ENCODE results near the gene MAPKAPK2.

MAPKAPK2 gene

DNA sequence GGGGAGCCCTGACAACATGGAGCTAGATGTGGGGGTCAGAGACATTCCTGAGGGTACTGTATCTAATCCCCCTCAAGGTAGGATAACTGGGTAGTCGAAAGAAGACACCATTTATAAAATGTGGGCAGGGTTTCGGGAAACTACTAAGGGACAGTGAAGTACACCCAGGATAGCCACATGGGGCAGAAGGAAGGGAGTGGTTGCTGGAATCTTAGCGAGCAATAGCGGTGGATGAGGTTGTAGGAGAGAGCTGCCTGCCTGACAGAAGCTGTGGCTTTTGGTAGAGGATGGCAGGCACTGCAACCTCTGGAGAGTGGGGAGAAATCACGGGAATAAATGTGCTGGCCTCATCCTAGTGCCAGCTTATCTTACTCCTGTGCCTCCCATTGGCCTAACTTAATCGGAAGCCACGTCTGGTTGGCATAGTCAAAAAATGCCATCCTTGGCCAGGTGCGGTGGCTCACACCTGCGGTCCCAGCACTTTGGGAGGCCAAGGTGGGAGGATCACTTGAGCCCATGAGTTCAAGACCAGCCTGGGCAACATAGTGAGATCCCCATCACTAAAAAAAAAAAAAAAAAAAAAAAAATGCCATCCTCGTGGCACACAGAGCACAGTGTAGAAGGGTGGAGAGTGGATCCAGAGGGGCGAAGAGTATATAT, 23.4 kb upstream of the MAPKAPK2 start:
- DNase-seq (ENCODE audit: low read depth): no peak

DNA sequence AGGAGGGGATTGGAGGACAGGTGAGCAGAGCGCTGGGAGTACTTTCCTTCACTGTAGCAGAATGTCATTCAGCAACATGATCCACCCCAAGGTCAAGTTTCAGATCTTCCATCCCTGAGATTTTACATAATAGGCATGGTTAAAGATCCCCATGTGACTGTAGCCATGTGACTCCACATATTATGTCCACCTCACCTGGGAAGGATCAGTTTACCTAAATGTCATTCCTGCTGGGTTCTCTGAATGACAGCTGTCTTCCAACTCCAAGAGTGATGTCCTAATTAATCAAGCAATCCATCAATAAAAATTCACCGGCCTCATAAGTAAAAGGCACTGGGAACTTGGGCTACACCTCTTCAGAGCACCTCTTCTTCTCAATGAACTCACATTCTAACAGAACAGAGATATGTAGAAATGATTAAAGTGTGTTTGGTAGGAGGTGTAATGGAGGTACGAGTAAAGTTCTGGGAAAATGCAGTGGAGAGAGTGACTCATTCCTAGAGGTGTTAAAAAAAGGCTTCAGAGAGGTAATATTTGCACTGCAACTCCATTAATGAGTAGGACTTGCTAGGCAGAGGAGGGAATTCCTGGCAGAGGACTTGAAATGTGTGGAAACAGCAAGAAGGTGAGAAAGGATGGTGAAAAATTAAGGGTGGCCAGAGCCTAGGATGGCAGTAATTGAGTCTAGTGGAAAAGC, 22.2 kb upstream of the MAPKAPK2 start:
- DNase-seq (ENCODE audit: low read depth): no peak

DNA sequence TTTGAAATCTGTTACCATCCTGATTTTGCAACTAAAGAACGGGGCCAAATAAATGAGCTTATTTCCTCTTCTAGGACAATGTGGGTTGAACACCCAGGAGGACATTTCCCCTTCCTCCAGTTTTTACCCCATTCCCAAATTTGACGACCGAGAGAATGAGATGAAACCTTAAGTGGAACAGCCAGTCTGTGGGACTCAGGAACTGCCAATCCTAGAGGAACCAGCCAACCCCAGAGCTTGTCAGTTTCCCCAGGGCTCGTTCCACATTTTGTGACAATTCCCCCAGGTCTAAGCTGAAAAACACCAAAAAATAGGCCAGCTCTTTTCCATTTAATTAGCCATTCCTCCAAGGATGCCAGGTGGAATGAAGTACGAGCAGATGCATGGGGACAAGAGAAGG, 21.3 kb upstream of the MAPKAPK2 start:
- DNase-seq (ENCODE audit: low read depth): no peak

DNA sequence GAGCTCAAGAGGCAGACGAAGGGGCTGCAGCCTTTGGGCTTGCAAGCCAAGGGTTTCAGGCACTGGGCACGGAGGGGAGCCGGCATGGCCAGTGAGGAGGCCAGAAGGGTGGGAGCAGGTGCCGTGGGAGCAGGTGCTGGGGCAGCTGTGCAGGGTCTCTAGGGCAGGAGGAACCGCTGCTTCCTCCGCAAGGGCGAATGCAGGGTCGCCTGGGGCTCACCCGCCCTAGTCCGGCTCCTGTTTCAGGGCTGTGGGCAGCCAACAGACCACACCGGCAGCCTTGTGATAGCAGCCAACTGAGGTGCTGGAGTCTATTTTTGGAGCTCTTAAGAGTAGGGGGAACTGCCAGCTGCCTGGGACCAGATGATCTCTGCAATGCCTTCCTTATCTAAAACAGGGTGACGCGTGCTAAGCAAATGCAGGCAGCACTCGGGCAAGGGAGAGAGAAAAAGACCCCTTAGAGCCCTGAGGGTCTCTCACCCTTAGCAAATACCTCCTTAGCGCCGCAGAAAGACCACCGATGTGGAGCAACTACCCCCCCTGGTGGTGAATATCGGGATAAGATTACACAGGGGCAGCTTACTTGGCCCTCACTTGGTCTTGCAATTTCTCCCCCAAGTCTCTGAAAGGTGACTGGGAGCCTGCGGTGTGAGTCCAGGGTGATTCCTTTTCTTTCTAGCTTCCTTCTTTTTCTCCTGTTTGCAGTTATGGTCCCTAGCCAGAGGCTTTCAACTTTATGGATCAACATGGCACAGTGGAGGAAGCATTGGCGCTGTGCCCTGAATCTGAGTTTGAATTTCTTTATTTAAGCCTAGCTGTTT, 20.7 kb upstream of the MAPKAPK2 start:
- DNase-seq (ENCODE audit: low read depth): peak; percentile 44

DNA sequence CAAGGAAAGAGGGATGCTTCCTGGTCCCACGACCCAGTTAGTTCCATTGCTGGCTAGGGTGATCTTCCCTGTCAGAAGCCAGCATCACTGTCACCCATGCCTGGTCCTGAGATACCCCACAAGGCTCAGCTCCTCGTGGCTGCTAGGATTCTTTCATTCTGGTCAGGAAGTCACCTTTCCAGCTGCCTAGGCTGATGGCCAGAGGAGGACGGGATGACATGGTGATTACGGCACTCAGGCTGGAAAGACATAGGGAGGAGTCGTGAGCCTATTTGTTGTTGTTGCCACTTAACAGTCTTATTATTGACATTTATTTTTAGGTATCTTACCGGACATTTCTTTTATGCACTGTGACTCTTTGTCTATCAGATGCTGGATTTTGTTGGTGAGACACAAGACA, 20.0 kb upstream of the MAPKAPK2 start:
- no peak for DNase-seq (ENCODE audit: low read depth)

DNA sequence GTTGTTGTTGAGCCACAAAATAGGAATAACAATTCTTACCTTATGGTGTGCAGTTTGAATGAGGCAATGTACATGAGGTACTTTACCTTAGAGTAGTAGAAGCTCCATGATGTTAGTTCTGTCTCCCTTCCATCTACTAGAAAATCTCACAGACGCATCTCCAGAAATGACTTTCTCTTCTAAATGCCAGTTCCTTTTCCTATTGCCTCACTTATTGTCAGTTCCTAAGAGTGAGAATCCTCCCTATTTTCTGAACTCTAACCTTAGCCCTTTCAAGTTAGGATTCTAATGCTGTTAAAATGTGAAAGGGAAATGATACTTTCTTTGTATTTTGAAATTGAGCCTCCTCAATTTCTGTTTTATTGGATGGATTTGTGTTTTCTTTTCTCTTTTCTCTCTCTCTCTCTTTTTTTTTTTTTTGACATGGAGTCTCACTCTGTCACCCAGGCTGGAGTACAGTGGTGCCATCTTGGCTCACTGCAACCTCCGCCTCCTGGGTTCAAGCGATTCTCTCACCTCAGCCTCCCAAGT, 18.6 kb upstream of the MAPKAPK2 start:
- DNase-seq (ENCODE audit: low read depth): no peak

DNA sequence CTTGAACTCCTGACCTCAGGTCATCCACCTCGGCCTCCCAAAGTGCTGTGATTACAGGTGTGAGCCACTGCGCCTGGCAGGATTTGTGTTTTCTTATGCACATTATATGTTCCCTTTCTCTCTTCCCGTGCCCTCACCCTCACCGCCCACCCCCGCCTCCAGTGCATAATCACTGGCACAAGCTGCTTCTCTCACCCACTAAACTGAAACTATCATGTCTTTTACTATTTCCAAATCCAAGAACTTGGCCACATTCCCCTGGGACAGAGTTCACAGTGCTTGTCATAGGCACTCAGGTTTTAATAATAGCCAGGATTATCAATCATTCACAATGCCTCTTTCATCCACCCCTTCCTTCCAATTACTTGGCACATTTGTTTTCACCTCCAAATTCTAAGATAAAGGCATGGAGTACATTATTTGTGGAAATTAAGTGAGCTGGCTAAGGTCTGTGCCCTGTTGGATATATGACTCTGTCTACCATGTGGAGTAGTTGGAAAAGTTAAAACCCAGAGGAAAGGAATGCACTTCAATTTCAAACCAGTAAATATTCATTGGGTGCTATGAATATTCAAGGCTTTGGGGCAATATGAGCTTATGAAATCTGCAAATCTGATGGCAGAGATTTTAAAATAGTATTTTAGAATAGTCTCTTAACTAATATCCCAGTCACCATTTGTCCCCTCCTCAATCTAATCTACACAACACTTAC, 17.6 kb upstream of the MAPKAPK2 start:
- DNase-seq (ENCODE audit: low read depth): no peak

DNA sequence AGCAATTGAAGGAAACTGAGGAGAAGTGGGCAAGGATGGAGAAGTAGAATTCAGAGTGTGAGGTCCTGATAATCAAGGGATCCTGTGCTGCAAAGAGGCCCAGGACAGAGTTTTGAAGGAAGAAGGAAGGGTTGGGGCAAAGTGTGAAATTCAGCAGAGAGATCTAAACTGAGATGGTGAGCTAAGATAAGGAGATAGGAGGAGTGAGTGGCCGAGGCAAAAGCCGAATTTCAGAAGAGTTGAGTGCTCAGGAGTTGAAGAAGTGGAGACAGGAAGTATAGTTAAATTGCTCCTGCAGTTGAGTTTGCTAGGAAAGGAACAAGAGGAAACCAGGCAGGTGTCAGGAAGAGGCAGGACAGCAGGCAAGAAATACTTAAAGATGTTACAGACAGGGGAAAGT, 16.4 kb upstream of the MAPKAPK2 start:
- no peak for DNase-seq (ENCODE audit: low read depth)

DNA sequence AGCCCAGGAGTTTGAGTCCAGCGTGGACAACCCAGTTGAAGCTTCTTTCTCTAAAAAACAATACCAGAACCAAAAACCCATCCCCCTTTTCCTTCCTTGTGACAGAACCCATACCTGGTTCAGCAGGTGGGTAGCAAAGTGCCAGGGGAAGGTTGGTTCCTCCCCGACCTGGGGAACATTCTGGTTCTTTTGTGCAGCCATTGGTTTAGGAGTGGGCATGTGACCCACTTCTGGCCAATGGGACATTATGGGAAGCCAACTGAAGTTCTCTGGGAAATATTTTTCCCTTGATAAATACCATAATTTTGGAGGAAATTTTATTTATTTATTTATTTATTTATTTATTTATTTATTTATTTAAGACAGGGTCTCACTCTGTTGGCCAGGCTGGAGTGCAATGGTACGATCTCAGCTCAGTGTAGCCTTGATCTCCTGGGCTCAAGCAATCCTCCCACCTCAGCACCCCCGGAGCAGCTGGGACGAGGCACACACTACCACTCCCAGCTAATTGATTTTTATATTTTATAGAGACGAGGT, 15.8 kb upstream of the MAPKAPK2 start:
- no peak for DNase-seq (ENCODE audit: low read depth)

DNA sequence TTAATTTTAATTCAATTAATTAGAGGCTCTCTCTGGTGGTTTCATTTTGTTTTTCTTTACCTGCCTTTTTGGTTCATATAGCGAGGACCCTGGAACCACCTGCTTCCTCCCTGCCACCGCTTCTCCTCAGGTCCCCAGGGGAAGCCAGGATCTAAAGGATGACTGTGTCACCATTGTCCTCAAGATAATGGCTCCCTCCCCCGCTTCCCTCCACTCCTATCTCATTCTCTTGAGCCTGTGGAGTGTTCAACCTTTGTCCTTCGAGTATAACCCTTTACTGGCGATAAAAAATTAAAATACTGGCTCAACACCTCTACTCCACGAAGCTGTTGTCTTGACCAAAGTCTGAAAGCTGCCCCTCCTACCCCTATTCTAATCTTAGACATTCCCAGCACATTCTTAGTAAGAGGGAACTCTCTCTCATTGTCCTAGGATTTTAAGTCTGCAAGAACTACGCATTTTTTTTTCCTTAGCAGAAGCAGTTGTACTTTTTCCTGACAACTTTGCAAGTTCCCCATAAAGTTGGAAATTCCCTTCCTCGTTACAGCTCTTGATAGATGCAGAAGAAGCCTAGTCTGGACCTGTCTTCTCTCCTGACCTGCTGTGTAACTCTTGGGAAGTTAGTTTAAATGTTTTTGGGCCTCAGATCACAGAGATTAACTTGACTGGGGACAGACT, 12.6 kb upstream of the MAPKAPK2 start:
- no peak for DNase-seq (ENCODE audit: low read depth)

DNA sequence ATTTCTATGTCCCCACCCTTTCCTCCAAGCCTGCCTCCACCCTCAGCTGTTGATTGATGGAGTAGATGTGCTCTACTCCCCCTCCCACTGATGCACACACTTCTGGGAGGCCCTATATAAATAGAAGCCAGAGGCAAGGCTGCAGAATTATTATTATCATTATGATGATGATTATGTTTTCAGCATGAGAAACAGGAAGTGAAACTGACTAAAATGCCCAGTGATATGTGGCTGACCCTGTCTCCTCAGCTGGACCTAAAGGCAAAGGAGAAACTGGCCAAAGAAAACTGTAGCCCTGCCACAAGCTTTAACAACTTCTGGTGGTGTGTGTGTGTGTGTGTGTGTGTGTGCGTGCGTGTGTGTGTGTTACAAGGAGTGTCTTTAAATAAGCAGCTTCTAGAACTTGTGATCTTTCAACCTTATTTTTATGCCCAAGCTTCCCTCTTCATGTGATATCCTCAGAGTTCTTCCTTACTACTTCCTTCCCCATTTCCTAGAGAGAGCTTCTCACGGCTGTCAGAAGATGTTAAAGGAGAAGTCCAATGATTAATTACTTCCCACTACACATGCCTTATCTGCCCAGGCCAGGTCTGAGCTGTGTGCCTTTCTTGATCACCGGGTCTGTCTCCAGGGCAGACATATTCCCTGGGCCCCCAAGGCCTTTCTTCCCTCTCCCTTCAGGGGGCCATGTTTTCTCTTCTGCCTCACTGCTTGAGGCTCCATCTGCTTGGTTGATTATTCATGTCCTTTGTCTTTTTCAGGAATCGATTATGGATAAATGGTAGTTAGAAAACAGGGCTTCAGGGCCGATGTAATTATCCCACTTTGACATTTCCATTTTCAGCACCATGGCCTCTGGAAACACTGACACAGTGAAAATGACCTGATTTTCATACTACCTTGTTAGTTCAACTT, 11.6 kb upstream of the MAPKAPK2 start:
- no peak for DNase-seq (ENCODE audit: low read depth)

DNA sequence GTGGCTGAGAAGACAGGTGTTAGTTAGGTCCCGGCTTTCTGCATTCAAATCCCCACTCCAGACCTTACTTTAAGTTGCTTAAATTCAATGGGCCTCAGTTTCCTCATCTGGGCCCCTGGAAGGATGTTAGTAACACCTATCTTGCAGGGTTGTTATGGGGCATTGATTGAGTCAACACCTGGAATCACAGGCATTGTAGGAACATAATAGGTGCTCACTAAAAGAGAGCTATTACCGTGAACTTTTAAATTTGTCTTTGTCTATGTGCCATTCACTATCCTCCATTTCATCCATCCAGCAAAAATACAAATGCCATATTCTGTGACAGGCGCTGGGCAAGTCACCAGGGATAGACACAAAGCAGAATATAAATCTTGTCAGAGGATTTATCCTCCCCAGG, 10.5 kb upstream of the MAPKAPK2 start:
- DNase-seq (ENCODE audit: low read depth): no peak

DNA sequence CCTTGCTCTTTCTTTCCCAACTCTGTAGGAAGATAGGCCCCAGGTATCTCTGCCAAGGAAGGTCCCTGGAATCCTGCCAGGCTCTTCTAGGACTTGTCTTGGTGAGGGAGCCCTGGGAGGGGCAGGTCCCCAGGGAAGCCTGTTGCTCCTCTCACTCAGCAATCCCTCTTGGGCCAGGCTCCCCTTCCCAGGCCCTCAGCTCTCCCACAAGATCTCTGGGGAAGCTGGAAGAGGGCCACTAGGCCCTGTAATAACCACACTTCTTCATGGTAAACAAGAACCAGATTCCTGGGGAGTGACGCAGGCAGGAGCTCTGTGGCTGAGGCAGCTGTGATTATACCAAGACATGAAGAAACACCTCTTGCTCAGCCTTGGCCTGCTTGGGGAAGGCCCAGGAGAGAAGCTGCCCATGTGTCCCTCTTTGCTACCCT, 9.9 kb upstream of the MAPKAPK2 start:
- no peak for DNase-seq (ENCODE audit: low read depth)

DNA sequence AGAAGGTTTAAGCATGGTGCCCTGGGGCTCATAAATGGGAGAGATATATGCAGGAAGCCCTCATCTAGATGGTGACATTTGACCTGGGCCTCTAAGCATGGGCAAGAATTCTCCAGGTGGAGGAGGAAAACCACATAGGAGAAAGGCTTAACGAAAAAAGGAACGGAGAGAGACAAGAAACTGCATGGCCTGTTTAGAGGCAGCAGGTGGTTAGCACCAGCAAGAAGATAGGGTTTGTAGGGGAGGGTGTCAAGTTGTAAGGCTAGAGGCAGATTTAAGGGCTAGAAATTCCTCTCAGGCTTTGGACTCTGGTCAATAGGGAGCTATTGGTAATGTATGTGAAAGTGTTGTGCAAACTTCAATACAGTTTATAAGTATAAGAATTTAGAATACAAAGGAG, 8.2 kb upstream of the MAPKAPK2 start:
- DNase-seq (ENCODE audit: low read depth): no peak

DNA sequence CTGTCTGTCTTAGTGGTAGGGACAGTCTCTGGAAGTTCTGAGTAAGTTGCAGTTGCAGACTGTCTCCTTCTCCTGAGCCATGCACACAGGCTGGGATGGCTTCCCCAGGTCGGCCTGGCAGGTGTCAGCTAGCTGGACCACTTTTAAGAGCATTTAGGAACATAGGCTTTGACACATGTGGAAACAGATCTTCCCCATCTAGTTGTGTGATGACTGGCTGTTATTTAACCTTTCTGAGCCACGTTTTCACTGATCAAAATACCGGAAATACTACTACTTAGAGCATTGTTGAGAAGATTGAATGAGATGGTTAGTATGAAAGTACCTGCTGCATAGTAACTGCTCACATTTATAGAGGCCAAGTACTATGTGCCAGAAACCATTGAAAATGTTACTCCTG, 6.2 kb upstream of the MAPKAPK2 start:
- DNase-seq (ENCODE audit: low read depth): no peak

DNA sequence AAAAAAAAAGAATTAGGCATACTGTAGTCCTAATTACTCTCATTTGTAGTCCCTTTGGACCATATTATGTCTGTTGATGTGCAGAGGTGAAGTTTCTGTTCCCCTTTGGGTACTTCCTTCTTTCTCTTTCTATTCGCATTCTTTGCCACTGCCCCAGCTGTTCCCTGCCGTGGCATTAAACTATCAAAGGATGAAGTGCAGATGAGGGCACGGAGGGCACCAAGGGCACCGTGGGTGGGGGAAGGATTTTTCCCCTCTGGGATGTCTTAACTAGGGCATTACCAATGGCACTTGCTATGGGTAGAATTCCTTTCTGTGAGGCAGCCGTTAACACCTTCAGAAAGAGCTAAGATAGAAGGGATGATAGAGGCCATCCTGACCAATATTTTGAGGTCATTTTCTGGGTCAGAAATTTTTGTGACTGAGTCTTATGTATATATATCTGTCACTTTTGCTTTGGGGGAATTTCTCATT, 4.9 kb upstream of the MAPKAPK2 start:
- DNase-seq (ENCODE audit: low read depth): no peak

DNA sequence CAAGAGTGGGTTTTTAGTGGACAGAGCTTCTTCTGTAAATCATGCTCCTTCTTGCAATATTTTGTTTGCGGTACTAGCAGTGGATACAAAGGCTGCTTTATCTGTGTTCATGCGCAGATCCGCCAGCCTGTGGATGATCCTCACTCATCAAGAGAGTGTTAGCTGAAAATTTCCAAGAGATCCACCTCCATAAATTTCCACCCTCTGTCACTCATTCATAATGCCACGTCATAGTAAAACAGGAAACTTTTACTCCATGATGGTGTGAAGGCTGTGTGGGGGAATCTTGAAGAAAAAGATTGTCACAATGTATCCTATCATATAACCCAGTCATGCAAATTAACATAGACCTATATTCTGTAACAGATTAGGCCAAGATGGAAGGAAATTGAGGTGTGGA, 4.4 kb upstream of the MAPKAPK2 start:
- no peak for DNase-seq (ENCODE audit: low read depth)

DNA sequence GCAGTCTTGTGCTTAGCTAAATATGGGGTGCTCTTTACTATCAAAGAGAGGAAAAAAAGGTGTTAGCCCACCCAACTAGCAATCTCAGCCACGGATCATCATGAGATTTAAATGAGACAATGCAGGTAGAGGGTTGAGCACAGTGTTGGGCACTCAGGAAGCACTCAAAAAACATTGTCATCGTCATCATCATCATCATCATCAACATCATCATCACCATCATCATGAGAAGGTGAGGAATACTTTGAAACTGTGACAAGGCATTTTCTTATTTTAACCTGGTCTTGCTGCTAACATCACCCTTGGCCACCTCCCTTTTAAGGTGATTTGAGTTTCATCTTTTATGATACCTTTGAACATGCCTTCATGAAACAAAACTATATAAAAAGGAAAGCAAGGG, 3.3 kb upstream of the MAPKAPK2 start:
- DNase-seq (ENCODE audit: low read depth): no peak

DNA sequence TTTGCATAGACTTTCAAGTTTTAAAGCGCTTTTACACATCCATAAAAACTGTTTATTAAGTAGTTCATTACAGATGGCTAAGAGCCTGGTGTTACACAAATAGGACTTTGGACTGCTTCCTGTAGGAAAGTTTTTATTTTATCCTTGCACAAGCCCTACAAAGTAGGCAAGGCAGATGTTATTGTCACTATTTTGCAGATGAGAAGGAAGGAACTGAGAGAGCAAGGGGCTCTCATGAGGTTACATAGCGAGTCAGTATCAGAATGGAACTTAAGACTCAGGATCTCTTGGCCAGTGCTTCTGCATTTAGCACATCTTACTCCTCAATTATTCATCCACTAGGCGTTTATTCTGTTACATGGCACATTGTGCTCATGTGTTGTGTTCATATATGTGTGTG, 2.6 kb upstream of the MAPKAPK2 start:
- DNase-seq (ENCODE audit: low read depth): no peak

DNA sequence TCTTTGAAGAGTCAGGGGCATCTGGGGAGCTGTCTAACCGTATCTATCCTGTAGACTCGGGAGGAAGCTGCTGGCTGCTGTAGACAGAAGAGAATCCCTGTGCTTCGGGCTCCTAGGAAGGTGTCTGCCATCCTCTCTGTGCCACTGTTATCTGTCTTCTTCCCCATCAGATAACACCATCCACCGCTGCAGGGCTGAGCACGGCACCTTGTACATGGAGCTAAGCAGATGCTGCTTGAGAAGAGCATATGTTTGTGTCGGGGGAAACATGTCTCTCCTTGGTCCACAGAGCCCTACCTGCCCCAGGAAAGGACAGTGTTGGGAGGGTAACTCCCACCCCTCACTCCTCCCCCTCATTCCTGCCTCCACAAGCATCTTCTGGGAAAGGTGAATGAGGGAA, 1.4 kb upstream of the MAPKAPK2 start:
- DNase-seq (ENCODE audit: low read depth): no peak

Measured in stimulated activated CD8-positive, alpha-beta memory T cell treated with anti-CD3 and anti-CD28 coated beads, Interleukin-12 subunit alpha, Interleukin-12 subunit beta, amount 100 ng/mL, for 4 hours (primary cell).